ENCODE results near the gene SLC4A1. TPM values are rescaled to one million over a fixed set of nuclear protein-coding genes. Genes with fewer than 3 reads are reported as not detected.

The SLC4A1 gene
- total and polyA plus RNA-seq, 11 donors: 0.03 to 3.3 (median 0.50) TPM; not detected in 2

DNA sequence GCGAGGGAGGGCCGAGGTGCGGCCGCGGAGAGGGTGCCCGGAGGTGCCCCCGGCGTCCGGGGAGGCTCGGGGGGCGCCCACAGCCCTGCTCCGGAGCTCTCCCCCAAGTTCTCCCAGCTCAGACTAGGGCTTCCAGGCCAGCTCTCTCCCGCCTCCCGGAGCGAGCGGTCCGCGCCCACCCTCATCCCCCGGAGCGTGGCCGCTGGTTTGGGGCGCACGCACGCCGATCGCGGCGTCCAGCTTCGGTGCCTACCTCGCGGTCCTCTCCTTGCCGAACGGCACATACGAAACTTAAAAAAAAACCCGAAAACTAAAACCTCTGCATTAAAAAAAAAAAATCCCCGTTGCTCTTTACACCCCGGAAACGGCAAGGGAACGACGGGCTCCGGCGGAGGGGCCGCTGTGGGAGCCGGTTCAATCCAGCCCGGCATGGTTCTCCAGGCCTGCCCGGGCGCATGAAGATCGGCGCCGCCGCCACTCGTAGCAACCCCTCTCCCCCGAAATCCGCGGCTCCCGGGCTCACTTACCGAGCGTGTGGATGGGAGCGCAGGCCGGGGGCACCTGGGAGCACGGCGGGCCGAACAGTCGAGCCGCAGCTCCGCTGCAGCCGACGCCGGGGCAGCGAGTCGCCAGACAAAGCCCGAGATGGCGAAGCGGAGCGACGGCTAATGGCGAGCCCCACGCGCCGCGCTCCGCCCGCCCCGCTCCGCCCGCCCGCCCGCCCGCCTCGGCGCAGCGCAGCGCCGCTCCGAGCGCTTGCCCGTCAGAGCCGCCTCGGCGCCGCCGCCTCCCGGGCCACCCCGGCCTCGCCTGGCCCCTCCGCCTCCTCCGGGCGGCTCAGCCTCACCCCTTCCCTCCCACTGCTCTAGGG is 47.5 kb downstream of the SLC4A1 start:
- Histone ChIP-seq H3K4me1 (peaks cover 4 to 53% (median 42%) of the 10 kb centered on the region in 12 donors), H3K27ac (peak overlapping the region; percentile 97 to 100 (median 100)), H3K27me3 (no peaks in the 10 kb centered on the region), H3K36me3 (peaks cover 5 to 19% (median 16%) of the 10 kb centered on the region in 9 donors), H3K4me3 (peak overlapping the region; percentile 76 to 100 (median 96)), H3K9me3 (no peaks in the 10 kb centered on the region)
- intact Hi-C loops (cut with DNase I): loop anchor here in 7 of 10 donors (1.0 to 10.0 kb wide), 3 partner anchors 54 to 105 kb away; partner anchors contain the start of gene RUNDC3A (in 1 of the 7)
- whole genome bisulfite sequencing, 4 donors: 0% methylated on average over 48 to 108 of the region's 108 CpGs
- peak; percentile 53 to 77 (median 57) for DNase-seq
- ATAC-seq: peak in 3 of 4 donors; percentile 10 to 24 (median 11)
- TF ChIP-seq POLR2A (IDR thresholded peaks at IDR 0.05): peak in 1 of 2 donors; percentile 14
- TF ChIP-seq, protein P1, sequence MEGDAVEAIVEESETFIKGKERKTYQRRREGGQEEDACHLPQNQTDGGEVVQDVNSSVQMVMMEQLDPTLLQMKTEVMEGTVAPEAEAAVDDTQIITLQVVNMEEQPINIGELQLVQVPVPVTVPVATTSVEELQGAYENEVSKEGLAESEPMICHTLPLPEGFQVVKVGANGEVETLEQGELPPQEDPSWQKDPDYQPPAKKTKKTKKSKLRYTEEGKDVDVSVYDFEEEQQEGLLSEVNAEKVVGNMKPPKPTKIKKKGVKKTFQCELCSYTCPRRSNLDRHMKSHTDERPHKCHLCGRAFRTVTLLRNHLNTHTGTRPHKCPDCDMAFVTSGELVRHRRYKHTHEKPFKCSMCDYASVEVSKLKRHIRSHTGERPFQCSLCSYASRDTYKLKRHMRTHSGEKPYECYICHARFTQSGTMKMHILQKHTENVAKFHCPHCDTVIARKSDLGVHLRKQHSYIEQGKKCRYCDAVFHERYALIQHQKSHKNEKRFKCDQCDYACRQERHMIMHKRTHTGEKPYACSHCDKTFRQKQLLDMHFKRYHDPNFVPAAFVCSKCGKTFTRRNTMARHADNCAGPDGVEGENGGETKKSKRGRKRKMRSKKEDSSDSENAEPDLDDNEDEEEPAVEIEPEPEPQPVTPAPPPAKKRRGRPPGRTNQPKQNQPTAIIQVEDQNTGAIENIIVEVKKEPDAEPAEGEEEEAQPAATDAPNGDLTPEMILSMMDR (IDR thresholded peaks at IDR 0.05): no peak

DNA sequence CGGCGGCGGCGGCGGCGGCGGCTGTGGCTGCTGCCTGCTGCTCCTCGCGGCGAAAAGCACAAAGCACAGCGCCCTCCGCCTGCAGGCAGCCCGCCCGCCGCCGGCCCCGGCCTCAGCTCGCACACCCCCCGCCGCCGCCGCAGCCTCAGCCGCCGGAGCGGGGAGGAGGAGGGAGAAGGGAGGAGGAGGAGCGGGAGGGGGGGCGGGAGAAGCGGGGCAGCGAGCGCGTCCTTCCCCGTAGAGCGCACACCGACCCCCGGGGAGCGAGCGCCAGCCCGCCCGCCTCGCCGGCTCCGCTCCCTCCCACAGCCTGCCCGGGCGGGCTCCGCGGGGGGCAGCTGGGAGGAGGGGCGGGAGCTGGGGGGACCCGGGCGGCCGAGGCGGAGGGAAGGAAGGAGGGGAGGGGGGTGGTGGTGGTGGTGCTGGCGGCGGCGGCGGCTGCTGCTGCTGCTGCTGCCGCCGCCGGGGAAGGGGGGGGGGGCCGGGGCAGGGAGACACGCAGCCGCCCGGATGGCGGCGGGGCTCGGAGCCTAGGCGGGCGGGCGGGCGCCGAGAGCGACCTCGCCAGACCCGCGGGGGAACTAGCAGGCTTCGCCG is 48.2 kb downstream of the SLC4A1 start, which contains the start of gene UBTF:
Gene UBTF, minus strand, starts transcription at position 60 of the 597 bp plus-strand sequence. CDS start 1,446 bp downstream, outside the sequence.
- ATAC-seq: peak in 3 of 4 donors; percentile 3 to 25 (median 15)
- Histone ChIP-seq H3K4me1 (peaks cover 4 to 53% (median 42%) of the 10 kb centered on the region in 12 donors), H3K9me3 (no peaks in the 10 kb centered on the region), H3K27me3 (no peaks in the 10 kb centered on the region), H3K36me3 (peaks cover 5 to 26% (median 23%) of the 10 kb centered on the region in 9 donors), H3K27ac (peak within 1 kb of the TSS; percentile 97 to 100 (median 100)), H3K4me3 (peak within 1 kb of the TSS; percentile 76 to 100 (median 96))
- TF ChIP-seq, protein P1 (IDR thresholded peaks at IDR 0.05): peak in 1 of 12 donors; percentile 4
- TF ChIP-seq POLR2A (IDR thresholded peaks at IDR 0.05): no peak
- WGBS, 4 donors: 0 to 1% (median 0%) methylated on average over 2 to 75 of the region's 76 CpGs
- intact Hi-C loops (cut with DNase I): loop anchor here in 7 of 10 donors (1.0 to 10.0 kb wide), 7 partner anchors 19 to 285 kb away; partner anchors contain the start of genes SLC25A39 (in 2 of the 7), GPATCH8 (in 1 of the 7) and RUNDC3A (in 1 of the 7)
- DNase-seq: peak; percentile 70 to 87 (median 84)

DNA sequence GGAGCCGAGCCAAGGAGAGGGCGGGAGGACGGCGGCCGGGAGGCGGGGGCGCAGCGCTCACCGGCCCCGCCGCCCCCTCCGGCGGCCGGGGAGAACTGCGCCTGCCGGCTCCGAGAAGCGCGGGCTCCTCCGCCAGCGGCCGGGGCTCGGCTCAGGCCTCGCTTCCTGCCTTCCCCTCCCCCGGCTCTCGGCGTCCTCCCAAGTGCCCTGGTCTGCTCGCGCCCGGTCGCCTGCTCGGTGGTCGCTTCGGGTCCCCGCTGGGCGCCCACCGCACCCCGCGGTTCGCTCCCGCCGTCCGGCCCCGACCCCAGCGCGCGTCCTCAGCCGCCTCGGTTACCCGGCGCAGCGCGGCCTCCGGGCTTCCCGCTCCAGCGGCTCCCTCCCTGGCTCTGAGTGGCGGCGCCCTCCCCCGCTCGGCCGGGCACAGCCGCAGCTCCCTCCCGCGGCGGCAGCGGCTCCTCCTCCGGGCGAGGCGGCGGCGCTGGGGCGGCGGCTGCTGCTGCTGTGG is 48.8 kb downstream of the SLC4A1 start:
- peaks cover 5 to 32% (median 29%) of the 10 kb centered on the region in 9 donors for H3K36me3 ChIP-seq
- intact Hi-C loops (cut with DNase I): loop anchor here in 4 of 10 donors (1.0 to 10.0 kb wide), 5 partner anchors 19 to 286 kb away; partner anchors contain the start of genes SLC25A39 (in 2 of the 4) and GPATCH8 (in 1 of the 4)
- H3K9me3 ChIP-seq: no peaks in the 10 kb centered on the region
- peaks cover 4 to 50% (median 42%) of the 10 kb centered on the region in 12 donors for H3K4me1 ChIP-seq
- no peaks in the 10 kb centered on the region for H3K27me3 ChIP-seq
- ATAC-seq (peak in 3 of 4 donors; percentile 3 to 39 (median 7)), DNase-seq (peak; percentile 64 to 85 (median 71))
- peak in 1 of 2 donors; percentile 28 for TF ChIP-seq POLR2A (IDR thresholded peaks at IDR 0.05)
- TF ChIP-seq, protein P1 (IDR thresholded peaks at IDR 0.05): peak in 11 of 12 donors; percentile 13 to 61 (median 45)
- peak overlapping the region; percentile 97 to 100 (median 100) for H3K27ac ChIP-seq
- WGBS, 4 donors: 0 to 1% (median 0%) methylated on average over 3 to 73 of the region's 73 CpGs
- peak overlapping the region; percentile 76 to 100 (median 96) for H3K4me3 ChIP-seq

All from heart left ventricle (tissue), 16 donors.